ENCODE results near the gene CRBN.

Gene CRBN

DNA sequence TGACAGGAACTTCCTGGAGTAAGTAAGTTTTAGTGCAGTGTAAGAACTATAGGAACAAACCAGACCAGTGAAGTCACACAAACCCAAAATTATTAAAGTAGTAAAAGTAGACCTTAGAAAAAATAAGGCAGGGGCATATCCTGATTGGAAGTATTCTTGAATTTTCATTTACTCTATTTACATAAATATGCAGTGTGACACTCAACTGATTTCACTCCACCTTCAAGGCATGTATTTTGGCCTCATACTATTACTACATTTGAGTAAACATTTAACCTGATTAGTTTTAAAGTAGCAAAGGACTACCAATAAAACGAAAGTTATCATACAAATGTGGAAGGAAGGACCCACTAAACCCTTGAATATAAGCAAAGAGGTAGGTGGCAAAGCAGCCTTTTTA lies 29.9 kb downstream of the CRBN start:
- Histone ChIP-seq H3K4me1 (ENCODE audit: low read length) (no peaks in the 10 kb centered on the region), H3K36me3 (replicated peaks; ENCODE audit: low read depth, low read length) (peaks cover 84% of the 10 kb centered on the region)
- TF ChIP-seq, protein P1, sequence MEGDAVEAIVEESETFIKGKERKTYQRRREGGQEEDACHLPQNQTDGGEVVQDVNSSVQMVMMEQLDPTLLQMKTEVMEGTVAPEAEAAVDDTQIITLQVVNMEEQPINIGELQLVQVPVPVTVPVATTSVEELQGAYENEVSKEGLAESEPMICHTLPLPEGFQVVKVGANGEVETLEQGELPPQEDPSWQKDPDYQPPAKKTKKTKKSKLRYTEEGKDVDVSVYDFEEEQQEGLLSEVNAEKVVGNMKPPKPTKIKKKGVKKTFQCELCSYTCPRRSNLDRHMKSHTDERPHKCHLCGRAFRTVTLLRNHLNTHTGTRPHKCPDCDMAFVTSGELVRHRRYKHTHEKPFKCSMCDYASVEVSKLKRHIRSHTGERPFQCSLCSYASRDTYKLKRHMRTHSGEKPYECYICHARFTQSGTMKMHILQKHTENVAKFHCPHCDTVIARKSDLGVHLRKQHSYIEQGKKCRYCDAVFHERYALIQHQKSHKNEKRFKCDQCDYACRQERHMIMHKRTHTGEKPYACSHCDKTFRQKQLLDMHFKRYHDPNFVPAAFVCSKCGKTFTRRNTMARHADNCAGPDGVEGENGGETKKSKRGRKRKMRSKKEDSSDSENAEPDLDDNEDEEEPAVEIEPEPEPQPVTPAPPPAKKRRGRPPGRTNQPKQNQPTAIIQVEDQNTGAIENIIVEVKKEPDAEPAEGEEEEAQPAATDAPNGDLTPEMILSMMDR (IDR thresholded peaks at IDR 0.05; ENCODE audit: low read depth, low read length) = no peak
- no peak for TF ChIP-seq EZH2phosphoT487 (IDR thresholded peaks at IDR 0.05; ENCODE audit: low read depth)

DNA sequence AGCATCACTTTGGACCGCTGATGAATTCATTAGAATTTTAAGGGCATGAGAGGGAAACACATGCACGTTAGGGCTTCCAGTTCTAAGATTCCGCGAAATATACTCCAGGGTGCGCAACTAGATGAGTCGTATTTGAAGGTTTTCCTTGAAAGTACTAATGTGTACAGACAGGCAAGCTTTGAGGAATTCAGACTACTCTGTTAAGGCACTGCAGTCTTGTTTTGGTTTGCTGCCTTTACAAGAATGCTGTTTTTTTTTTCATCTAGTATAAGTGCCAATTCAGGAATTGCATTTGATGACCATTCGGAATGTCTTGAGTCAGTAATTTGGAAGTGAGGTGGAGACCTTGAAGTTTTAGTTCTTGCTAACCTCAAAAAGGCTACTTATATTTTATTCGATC lies 33.7 kb downstream of the CRBN start:
- H3K4me1 ChIP-seq (ENCODE audit: low read length) = peaks cover 11% of the 10 kb centered on the region
- H3K27ac ChIP-seq (ENCODE audit: low read length) = no peak overlapping the region
- no peak overlapping the region for H2AFZ ChIP-seq (ENCODE audit: low read depth, low read length)
- no peaks in the 10 kb centered on the region; the same call in 1 of the 2 replicates for H4K20me1 ChIP-seq (ENCODE audit: insufficient read depth, low read length)
- H3K4me3 ChIP-seq (ENCODE audit: low read length) = no peak overlapping the region
- H3K27me3 ChIP-seq (ENCODE audit: low read depth, low read length) = no peaks in the 10 kb centered on the region
- peaks cover 55% of the 10 kb centered on the region for H3K79me2 ChIP-seq (ENCODE audit: low read length)
- no peak overlapping the region for H3K4me2 ChIP-seq (ENCODE audit: low read length)
- H3K9ac ChIP-seq (ENCODE audit: low read length) = no peak overlapping the region
- H3K36me3 ChIP-seq (replicated peaks; ENCODE audit: low read depth, low read length) = peaks cover 87% of the 10 kb centered on the region
- TF ChIP-seq, protein P1 (IDR thresholded peaks at IDR 0.05; ENCODE audit: low read depth, low read length) = no peak
- no peak for TF ChIP-seq EZH2phosphoT487 (IDR thresholded peaks at IDR 0.05; ENCODE audit: low read depth)
- no peaks in the 10 kb centered on the region for H3K9me3 ChIP-seq (ENCODE audit: insufficient read depth, low read length)

More for the DNA sequence above, 29.9 kb downstream of the CRBN start:
- no peak overlapping the region for H3K4me3 ChIP-seq (ENCODE audit: low read length)
- no peak overlapping the region for H2AFZ ChIP-seq (ENCODE audit: low read depth, low read length)
- H3K27me3 ChIP-seq (ENCODE audit: low read depth, low read length) = no peaks in the 10 kb centered on the region
- no peaks in the 10 kb centered on the region for H3K9me3 ChIP-seq (ENCODE audit: insufficient read depth, low read length)
- peak overlapping the region; percentile 4; the same call in 1 of the 2 replicates for H3K27ac ChIP-seq (ENCODE audit: low read length)
- H3K4me2 ChIP-seq (ENCODE audit: low read length) = no peak overlapping the region
- H3K9ac ChIP-seq (ENCODE audit: low read length) = no peak overlapping the region
- peaks cover 32% of the 10 kb centered on the region for H3K79me2 ChIP-seq (ENCODE audit: low read length)
- H4K20me1 ChIP-seq (ENCODE audit: insufficient read depth, low read length) = no peaks in the 10 kb centered on the region; the same call in 1 of the 2 replicates

DNA sequence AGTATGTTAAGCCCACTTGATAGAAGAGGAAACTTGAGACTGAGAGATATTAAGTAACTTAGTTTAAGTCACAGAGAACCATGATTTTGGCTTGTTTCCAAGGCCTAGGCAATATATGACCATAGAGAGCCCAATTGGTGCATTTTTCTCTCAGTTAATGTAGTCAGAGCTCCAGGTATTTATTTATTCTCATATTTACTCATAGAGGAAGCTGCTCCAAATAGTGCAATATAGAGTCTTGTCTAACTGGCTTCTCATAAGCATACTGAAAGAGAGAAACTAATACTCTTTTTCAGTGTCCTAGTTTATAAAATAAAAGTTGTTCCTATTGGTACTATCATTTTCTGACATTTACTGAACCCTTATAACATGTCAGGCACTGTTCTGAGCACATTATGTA lies 37.6 kb downstream of the CRBN start:
- no peak overlapping the region for H3K4me2 ChIP-seq (ENCODE audit: low read length)
- no peak for TF ChIP-seq EZH2phosphoT487 (IDR thresholded peaks at IDR 0.05; ENCODE audit: low read depth)
- TF ChIP-seq, protein P1 (IDR thresholded peaks at IDR 0.05; ENCODE audit: low read depth, low read length) = no peak
- H3K27me3 ChIP-seq (ENCODE audit: low read depth, low read length) = no peaks in the 10 kb centered on the region
- H3K9me3 ChIP-seq (ENCODE audit: insufficient read depth, low read length) = no peaks in the 10 kb centered on the region
- peak overlapping the region; percentile 48 for H3K27ac ChIP-seq (ENCODE audit: low read length)
- peaks cover 62% of the 10 kb centered on the region for H3K79me2 ChIP-seq (ENCODE audit: low read length)
- no peak overlapping the region for H2AFZ ChIP-seq (ENCODE audit: low read depth, low read length)
- peaks cover 11% of the 10 kb centered on the region for H3K4me1 ChIP-seq (ENCODE audit: low read length)
- peaks cover 3% of the 10 kb centered on the region; the same call in 1 of the 2 replicates for H4K20me1 ChIP-seq (ENCODE audit: insufficient read depth, low read length)
- peaks cover 94% of the 10 kb centered on the region for H3K36me3 ChIP-seq (replicated peaks; ENCODE audit: low read depth, low read length)
- no peak overlapping the region for H3K9ac ChIP-seq (ENCODE audit: low read length)
- H3K4me3 ChIP-seq (ENCODE audit: low read length) = no peak overlapping the region

DNA sequence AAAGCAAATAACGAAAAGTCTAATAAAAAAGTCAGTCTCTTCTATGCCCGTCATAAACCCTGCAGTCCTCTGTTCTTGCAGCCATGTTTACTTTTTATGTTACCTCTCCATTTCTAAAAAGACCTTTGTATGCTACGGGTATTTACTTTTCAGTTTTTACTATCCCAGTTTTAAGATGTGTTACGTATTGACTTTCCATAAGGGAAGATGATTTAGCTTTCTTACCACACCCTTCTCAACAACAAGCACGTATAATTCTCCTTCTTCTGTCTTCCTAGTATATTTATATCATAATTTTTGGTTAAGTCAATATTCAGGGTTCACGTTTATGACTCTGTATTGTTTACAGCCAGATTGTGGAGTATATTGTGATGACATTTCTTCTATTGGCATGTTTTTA lies 42.0 kb downstream of the CRBN start:
- no peaks in the 10 kb centered on the region for H3K27me3 ChIP-seq (ENCODE audit: low read depth, low read length)
- H3K4me2 ChIP-seq (ENCODE audit: low read length) = no peak overlapping the region
- H3K9ac ChIP-seq (ENCODE audit: low read length) = no peak overlapping the region
- no peak for TF ChIP-seq EZH2phosphoT487 (IDR thresholded peaks at IDR 0.05; ENCODE audit: low read depth)
- TF ChIP-seq, protein P1 (IDR thresholded peaks at IDR 0.05; ENCODE audit: low read depth, low read length) = no peak
- no peak overlapping the region for H3K27ac ChIP-seq (ENCODE audit: low read length)
- H3K79me2 ChIP-seq (ENCODE audit: low read length) = peaks cover 76% of the 10 kb centered on the region
- H3K4me1 ChIP-seq (ENCODE audit: low read length) = peaks cover 11% of the 10 kb centered on the region
- no peak overlapping the region for H3K4me3 ChIP-seq (ENCODE audit: low read length)
- no peak overlapping the region for H2AFZ ChIP-seq (ENCODE audit: low read depth, low read length)
- no peaks in the 10 kb centered on the region for H3K9me3 ChIP-seq (ENCODE audit: insufficient read depth, low read length)
- peaks cover 30% of the 10 kb centered on the region for H4K20me1 ChIP-seq (ENCODE audit: insufficient read depth, low read length)
- H3K36me3 ChIP-seq (replicated peaks; ENCODE audit: low read depth, low read length) = peaks cover 74% of the 10 kb centered on the region

Data from OCI-LY3 (cell line).